Fibroblast of mammary gland (primary cell): Measurements from ENCODE around the gene HECTD2.
"Not testable (repeated sequence)": the region's sequence is repeated elsewhere in the genome, so short reads cannot be mapped to it uniquely, and the experiment has no call there.

Source experiments
- DNase-seq: peaks from one replicate; pipeline ENCODE4 v3.0.0-alpha.2; 2010; ENCODE audit warnings: low read depth
- H3K4me3 ChIP-seq: 2 replicates; pipeline ENCODE4 v1.5.1; 2011; ENCODE audit warnings: low read depth, mild to moderate bottlenecking, low read length, moderate library complexity; ENCODE audit not compliant: control insufficient read depth
- CTCF ChIP-seq: conservative IDR thresholded peaks from 2 replicates; pipeline ENCODE4 v1.5.1; 2011; ENCODE audit warnings: low read depth, low read length, inconsistent platforms; ENCODE audit not compliant: control insufficient read depth, insufficient read depth

Gene HECTD2

GRCh38 chr10:91422915-91423314 is 12.8 kb downstream of the HECTD2 start:
- H3K4me3 ChIP-seq, result no peak overlapping the region
- peak; percentile 46 for DNase-seq
- TF ChIP-seq CTCF, result no peak

- no peak overlapping the region for H3K4me3 ChIP-seq
- no peak for TF ChIP-seq CTCF
- DNase-seq, result peak; percentile 43
These were observed 13.9 kb downstream of the HECTD2 start for GRCh38 chr10:91424016-91424415.

GRCh38 chr10:91432175-91432574 is 22.0 kb downstream of the HECTD2 start:
- TF ChIP-seq CTCF, result no peak
- H3K4me3 ChIP-seq, result no peak overlapping the region
- DNase-seq, result no peak

GRCh38 chr10:91433620-91434019 is 23.5 kb downstream of the HECTD2 start:
- no peak overlapping the region for H3K4me3 ChIP-seq
- no peak for TF ChIP-seq CTCF
- DNase-seq, result no peak

GRCh38 chr10:91434041-91434440 is 23.9 kb downstream of the HECTD2 start:
- DNase-seq, result peak; percentile 75
- TF ChIP-seq CTCF, result no peak
- H3K4me3 ChIP-seq, result no peak overlapping the region

- no peak for TF ChIP-seq CTCF
- DNase-seq, result no peak
- H3K4me3 ChIP-seq, result no peak overlapping the region
These were observed 25.1 kb downstream of the HECTD2 start for GRCh38 chr10:91435241-91435640.

- not testable (repeated sequence) for DNase-seq, H3K4me3 ChIP-seq
These were observed 28.1 kb downstream of the HECTD2 start for GRCh38 chr10:91438228-91438627.
